Inflammatory macrophage (primary cell): ENCODE results near the gene HERPUD2.
"Not testable (repeated sequence)": the region's sequence is repeated elsewhere in the genome, so short reads cannot be mapped to it uniquely, and the experiment has no call there.

Source experiments
- DNase-seq, 2 donors: peaks; one replicate each; pipeline ENCODE4 v3.0.0-alpha.2; 2020 to 2022

HERPUD2 gene

GRCh38 chr7:35676211-35676610 is 18.7 kb downstream of the HERPUD2 start:
- peak in 1 of 2 donors; percentile 14 for DNase-seq

- DNase-seq, result no peak
These were observed 23.9 kb downstream of the HERPUD2 start for GRCh38 chr7:35670856-35671569.

- DNase-seq, result not testable (repeated sequence)
These were observed 34.5 kb downstream of the HERPUD2 start for GRCh38 chr7:35660411-35660810.

- no peak for DNase-seq
These were observed 36.2 kb downstream of the HERPUD2 start for GRCh38 chr7:35658606-35659201.

GRCh38 chr7:35657125-35657524 is 37.8 kb downstream of the HERPUD2 start:
- DNase-seq, result no peak

GRCh38 chr7:35654558-35654957 is 40.4 kb downstream of the HERPUD2 start:
- not testable (repeated sequence) for DNase-seq

- no peak for DNase-seq
These were observed 42.8 kb downstream of the HERPUD2 start for GRCh38 chr7:35652124-35652523.

- DNase-seq, result no peak
These were observed 44.2 kb downstream of the HERPUD2 start for GRCh38 chr7:35650751-35651150.

- DNase-seq, result no peak
These were observed 45.2 kb downstream of the HERPUD2 start for GRCh38 chr7:35649711-35650110.

- no peak for DNase-seq
These were observed 46.6 kb downstream of the HERPUD2 start for GRCh38 chr7:35648367-35648766.

- DNase-seq, result no peak
These were observed 47.8 kb downstream of the HERPUD2 start for GRCh38 chr7:35647171-35647574.

- DNase-seq, result no peak
These were observed 48.5 kb downstream of the HERPUD2 start for GRCh38 chr7:35646289-35647023.

GRCh38 chr7:35645691-35646090 is 49.2 kb downstream of the HERPUD2 start:
- DNase-seq, result no peak

- DNase-seq, result no peak
These were observed 64.6 kb downstream of the HERPUD2 start for GRCh38 chr7:35630024-35630972.

- DNase-seq, result peak; percentile 28 to 30
These were observed 70.4 kb downstream of the HERPUD2 start for GRCh38 chr7:35624299-35625186.

GRCh38 chr7:35623381-35623780 is 71.6 kb downstream of the HERPUD2 start:
- DNase-seq, result no peak

- no peak for DNase-seq
These were observed 75.1 kb downstream of the HERPUD2 start for GRCh38 chr7:35619863-35620262.

GRCh38 chr7:35617041-35617440 is 77.9 kb downstream of the HERPUD2 start:
- DNase-seq, result no peak

GRCh38 chr7:35613150-35613549 is 81.8 kb downstream of the HERPUD2 start:
- no peak for DNase-seq

- no peak for DNase-seq
These were observed 89.2 kb downstream of the HERPUD2 start for GRCh38 chr7:35605760-35606159.

GRCh38 chr7:35604595-35604994 is 90.3 kb downstream of the HERPUD2 start:
- no peak for DNase-seq
